ENCODE results near the gene ZNF710. TPM values are rescaled to one million over a fixed set of nuclear protein-coding genes. Genes with fewer than 3 reads are reported as not detected.

Gene ZNF710
- total and polyA plus RNA-seq, 2 of the 13 experiments (the other 11 are each of a cell fraction or from before 2014, with no cell fraction given), result 4.7 to 20.6 TPM

- TF ChIP-seq PREB (CRISPR knock-in tag; IDR thresholded peaks at IDR 0.05), result no peak
- TF ChIP-seq ZNF709 (CRISPR knock-in tag; IDR thresholded peaks at IDR 0.05), result no peak
- no peak for TF ChIP-seq ZNF772 (CRISPR knock-in tag; IDR thresholded peaks at IDR 0.05)
- no peak for TF ChIP-seq RBAK (CRISPR knock-in tag; IDR thresholded peaks at IDR 0.05)
- no peak for TF ChIP-seq ZBTB39 (CRISPR knock-in tag; IDR thresholded peaks at IDR 0.05)
- 0 out of 2 replicates have a peak, but pooled peaks have one; percentile 26 for TF ChIP-seq KAT8 (CRISPR knock-in tag; IDR thresholded peaks at IDR 0.05)
- TF ChIP-seq IRF2 (CRISPR knock-in tag; IDR thresholded peaks at IDR 0.05), result no peak
- no peak for TF ChIP-seq ARID3A (IDR thresholded peaks at IDR 0.05; ENCODE audit: low read depth, low read length)
- peak; percentile 21; the same call in 1 of the 2 replicates for TF ChIP-seq GABPB1 (CRISPR knock-in tag; IDR thresholded peaks at IDR 0.05)
- no peak for TF ChIP-seq KDM6A (CRISPR knock-in tag; IDR thresholded peaks at IDR 0.05; ENCODE audit: low read depth)
- TF ChIP-seq PAWR (CRISPR knock-in tag; IDR thresholded peaks at IDR 0.05; ENCODE audit: borderline replicate concordance), result no peak
- TF ChIP-seq ZHX2 (IDR thresholded peaks at IDR 0.05; ENCODE audit: low read depth), result no peak
- no peak for TF ChIP-seq ZHX2 (CRISPR knock-in tag; IDR thresholded peaks at IDR 0.05; ENCODE audit: borderline replicate concordance)
- TF ChIP-seq NR2F1 (CRISPR knock-in tag; IDR thresholded peaks at IDR 0.05), result no peak
- no peak for TF ChIP-seq SOX6 (IDR thresholded peaks at IDR 0.05)
- TF ChIP-seq SOX6 (CRISPR knock-in tag; IDR thresholded peaks at IDR 0.05), result 0 out of 2 replicates have a peak, but pooled peaks have one; percentile 29
- TF ChIP-seq PCBP2 (optimal IDR thresholded peaks at IDR 0.05; ENCODE audit: low read depth, low read length, poor library complexity, severe bottlenecking), result no peak
- peak; percentile 53 for TF ChIP-seq ZFY (CRISPR knock-in tag; IDR thresholded peaks at IDR 0.05)
Measured at GRCh38 chr15:90059208-90059985, 58.3 kb downstream of the ZNF710 start (continued).

All from HepG2 (cell line).